Activated CD8-positive, alpha-beta T cell treated with anti-CD3 and anti-CD28 coated beads for 36 hours (primary cell): ENCODE results near the gene AP4M1. TPM values are rescaled to one million over a fixed set of nuclear protein-coding genes. Genes with fewer than 3 reads are reported as not detected.

Source experiments
- ATAC-seq: fragments of 200-7000 bp; cut with Tn5 transposase; one replicate; pipeline ENCODE4 v1.10.0; 2021; ENCODE audit warnings: mild to moderate bottlenecking, moderate library complexity
- CTCF ChIA-PET: fragments of 350-600 bp; sonication (Branson Sonifier 250); formaldehyde crosslinking; loops from one replicate; lab custom pipeline; 2021; ENCODE audit warnings: antibody characterized with exemption; lab: Charles Lee
- POLR2A ChIA-PET: fragments of 350-600 bp; sonication (Branson Sonifier 250); formaldehyde crosslinking; loops from one replicate; lab custom pipeline; 2021; ENCODE audit warnings: antibody characterized with exemption; lab: Charles Lee
- DNase-seq: peaks from one replicate; pipeline ENCODE4 v3.0.0-alpha.2; 2020
- H3K27ac Mint-ChIP-seq: one replicate; pipeline ENCODE4 v1.8.0; 2021; ENCODE audit warnings: mild to moderate bottlenecking, mixed read lengths
- H3K27me3 Mint-ChIP-seq: one replicate; pipeline ENCODE4 v1.8.0; 2021; ENCODE audit warnings: mixed read lengths
- H3K36me3 Mint-ChIP-seq: one replicate; pipeline ENCODE4 v1.8.0; 2021; ENCODE audit warnings: low read depth, mixed read lengths
- H3K4me1 Mint-ChIP-seq: one replicate; pipeline ENCODE4 v1.8.0; 2021; ENCODE audit warnings: low read depth, mixed read lengths
- H3K4me3 Mint-ChIP-seq: one replicate; pipeline ENCODE4 v1.8.0; 2021; ENCODE audit warnings: mild to moderate bottlenecking, moderate library complexity, mixed read lengths
- H3K9me3 Mint-ChIP-seq: one replicate; pipeline ENCODE4 v1.8.0; 2021; ENCODE audit warnings: mixed read lengths
- intact Hi-C: fragments of 100-400 bp; cut with micrococcal nuclease; formaldehyde crosslinking; loops from one replicate; pipeline ENCODE4 v1.10.0; 2022
- total RNA-seq, 2 experiments: library from RNA; stranded (reverse); gene quantifications; one replicate each; pipeline ENCODE4 v1.2.3, GENCODE V29; 2021
- TF ChIP-seq, protein P1 (sequence below): fragments of 200-600 bp; IDR thresholded peaks from one replicate; pipeline ENCODE4 v1.8.0; 2022; ENCODE audit warnings: antibody characterized with exemption, mild to moderate bottlenecking

AP4M1 gene
- total RNA-seq, 2 experiments from 2014 or later, result 9.8 to 10.9 TPM

DNA sequence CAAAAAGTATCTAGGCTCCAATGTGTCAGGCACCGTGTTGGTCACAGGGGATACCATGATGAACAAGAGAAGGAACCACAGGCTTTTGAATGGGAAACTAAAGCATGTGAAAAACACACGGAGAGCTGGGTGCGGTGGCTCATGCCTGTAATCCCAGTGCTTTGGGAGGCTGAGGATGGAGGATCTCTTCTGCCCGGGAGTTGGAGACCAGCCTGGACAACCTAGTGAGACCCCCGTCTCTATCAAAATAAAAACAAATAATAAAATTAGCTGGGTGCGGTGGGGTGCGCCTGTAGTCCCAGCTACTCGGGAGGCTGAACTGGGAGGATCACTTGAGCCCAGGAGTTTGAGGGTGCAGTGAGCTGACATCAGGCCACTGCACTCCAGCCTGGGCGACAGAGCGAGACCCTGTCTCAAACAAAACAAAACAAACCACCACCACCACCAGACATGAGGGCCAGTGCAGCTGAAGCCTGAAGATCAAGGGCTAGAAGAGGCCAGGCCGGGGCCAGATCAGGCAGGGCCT is 13.3 kb upstream of the AP4M1 start:
- DNase-seq (no peak), ATAC-seq (peak; percentile 1)
- Mint-ChIP-seq H3K4me1 (peaks cover 25% of the 10 kb centered on the region), H3K36me3 (peaks cover 26% of the 10 kb centered on the region), H3K4me3 (peak overlapping the region; percentile 95), H3K27me3 (no peaks in the 10 kb centered on the region), H3K9me3 (no peaks in the 10 kb centered on the region), H3K27ac (peak overlapping the region; percentile 97)
- TF ChIP-seq, protein P1, sequence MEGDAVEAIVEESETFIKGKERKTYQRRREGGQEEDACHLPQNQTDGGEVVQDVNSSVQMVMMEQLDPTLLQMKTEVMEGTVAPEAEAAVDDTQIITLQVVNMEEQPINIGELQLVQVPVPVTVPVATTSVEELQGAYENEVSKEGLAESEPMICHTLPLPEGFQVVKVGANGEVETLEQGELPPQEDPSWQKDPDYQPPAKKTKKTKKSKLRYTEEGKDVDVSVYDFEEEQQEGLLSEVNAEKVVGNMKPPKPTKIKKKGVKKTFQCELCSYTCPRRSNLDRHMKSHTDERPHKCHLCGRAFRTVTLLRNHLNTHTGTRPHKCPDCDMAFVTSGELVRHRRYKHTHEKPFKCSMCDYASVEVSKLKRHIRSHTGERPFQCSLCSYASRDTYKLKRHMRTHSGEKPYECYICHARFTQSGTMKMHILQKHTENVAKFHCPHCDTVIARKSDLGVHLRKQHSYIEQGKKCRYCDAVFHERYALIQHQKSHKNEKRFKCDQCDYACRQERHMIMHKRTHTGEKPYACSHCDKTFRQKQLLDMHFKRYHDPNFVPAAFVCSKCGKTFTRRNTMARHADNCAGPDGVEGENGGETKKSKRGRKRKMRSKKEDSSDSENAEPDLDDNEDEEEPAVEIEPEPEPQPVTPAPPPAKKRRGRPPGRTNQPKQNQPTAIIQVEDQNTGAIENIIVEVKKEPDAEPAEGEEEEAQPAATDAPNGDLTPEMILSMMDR, result no peak
- intact Hi-C loops, result loop anchor here (10.0 kb wide), 1 partner anchor 173 kb away; the partner anchor contains the start of gene TRIM4
- CTCF ChIA-PET, result interaction anchor here (1.0 kb wide), 1 partner anchor 42 kb away, joined by 3 read pairs; no protein-coding TSS in a partner anchor
- POLR2A ChIA-PET, result interaction anchor here (0.7 to 6.7 kb wide), 4 partner anchors 9 to 39 kb away, joined by 3 to 187 read pairs (median 6); partner anchors contain the start of genes AP4M1, MBLAC1 and MCM7

DNA sequence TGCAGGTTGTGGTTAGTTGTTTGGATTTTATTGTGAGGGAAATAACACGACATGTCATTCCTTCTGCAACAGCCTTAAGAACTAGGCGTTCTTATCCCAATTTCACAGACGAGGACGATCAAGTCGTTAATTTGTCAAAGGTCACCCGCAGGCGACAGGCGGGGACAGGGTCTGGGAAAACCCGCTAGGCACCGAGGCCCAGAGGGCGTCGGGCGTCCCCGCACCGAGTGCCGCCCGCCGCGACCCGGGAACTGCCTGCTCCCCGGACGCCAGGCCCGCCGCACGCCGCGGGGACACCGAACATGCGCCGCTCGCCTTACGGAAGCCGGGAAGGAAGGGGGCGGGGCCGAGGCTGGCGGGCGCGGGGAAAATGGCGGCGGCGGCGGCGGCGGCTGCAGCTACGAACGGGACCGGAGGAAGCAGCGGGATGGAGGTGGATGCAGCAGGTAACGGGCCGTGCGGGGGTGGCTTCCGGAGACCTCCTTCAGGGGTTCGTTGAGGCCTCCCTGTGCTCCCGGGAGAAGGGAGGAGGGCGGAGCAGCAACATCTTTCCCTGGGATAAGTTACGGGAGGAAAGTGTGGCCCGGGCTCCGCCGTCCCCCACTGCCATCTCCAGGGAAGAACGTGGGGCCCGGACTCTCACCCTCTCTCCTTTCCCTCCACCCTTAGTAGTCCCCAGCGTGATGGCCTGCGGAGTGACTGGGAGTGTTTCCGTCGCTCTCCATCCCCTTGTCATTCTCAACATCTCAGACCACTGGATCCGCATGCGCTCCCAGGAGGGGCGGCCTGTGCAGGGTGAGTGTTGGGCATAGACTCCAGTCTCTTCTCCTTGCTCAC is 12.6 kb upstream of the AP4M1 start, which contains the start of gene COPS6:
Gene COPS6, plus strand, starts transcription at position 349 of the 837 bp plus-strand sequence. Its CDS starts 22 bp downstream, at position 371.
- TF ChIP-seq, protein P1, result no peak
- no peaks in the 10 kb centered on the region for H3K27me3 Mint-ChIP-seq
- intact Hi-C loops, result loop anchor here (10.0 kb wide), 1 partner anchor 174 kb away; the partner anchor contains the start of gene TRIM4
- ChIA-PET CTCF (interaction anchor here (1.0 kb wide), 1 partner anchor 42 kb away, joined by 3 read pairs; no protein-coding TSS in a partner anchor), POLR2A (interaction anchor here (1.0 to 6.7 kb wide), 3 partner anchors 8 to 38 kb away, joined by 5 to 187 read pairs (median 7); partner anchors contain the start of genes AP4M1, MBLAC1 and MCM7)
- peak within 1 kb of the TSS; percentile 95 for H3K4me3 Mint-ChIP-seq
- H3K27ac Mint-ChIP-seq, result peak within 1 kb of the TSS; percentile 97
- ATAC-seq (peak; percentile 72), DNase-seq (peak; percentile 88)
- peaks cover 25% of the 10 kb centered on the region for H3K4me1 Mint-ChIP-seq
- no peaks in the 10 kb centered on the region for H3K9me3 Mint-ChIP-seq
- peaks cover 33% of the 10 kb centered on the region for H3K36me3 Mint-ChIP-seq

DNA sequence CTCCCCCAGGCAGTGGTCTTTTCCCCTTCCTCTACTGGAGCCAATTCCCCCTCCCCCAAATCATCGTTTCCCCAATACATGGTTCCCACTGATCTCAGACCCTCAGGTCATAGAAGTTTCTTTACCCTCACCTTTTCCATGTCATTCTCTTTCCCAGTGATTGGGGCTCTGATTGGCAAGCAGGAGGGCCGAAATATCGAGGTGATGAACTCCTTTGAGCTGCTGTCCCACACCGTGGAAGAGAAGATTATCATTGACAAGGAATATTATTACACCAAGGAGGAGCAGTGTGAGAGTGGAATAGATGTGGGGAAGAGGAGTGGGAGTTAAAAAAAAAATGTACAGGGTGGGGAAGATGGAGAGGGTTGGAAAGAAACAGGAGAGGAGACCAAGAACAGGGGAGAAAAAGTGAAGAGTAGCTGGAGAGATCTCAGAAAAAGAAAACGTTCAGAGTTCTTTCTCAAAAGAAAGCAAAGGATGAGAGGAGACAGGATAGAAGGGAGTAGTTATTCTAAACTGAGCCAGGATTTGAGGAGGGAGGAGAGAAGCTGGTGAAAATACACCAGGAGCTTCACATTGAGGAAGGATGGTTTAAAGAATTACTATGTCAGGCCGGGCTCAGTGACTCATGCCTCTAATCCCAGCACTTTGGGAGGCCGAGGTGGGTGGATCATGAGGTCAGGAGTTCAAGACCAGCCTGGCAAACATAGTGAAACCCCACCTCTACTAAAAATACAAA is 11.8 kb upstream of the AP4M1 start:
- no peaks in the 10 kb centered on the region for H3K9me3 Mint-ChIP-seq
- TF ChIP-seq, protein P1, result no peak
- DNase-seq (peak; percentile 45), ATAC-seq (no peak)
- intact Hi-C loops, result loop anchor here (10.0 kb wide), 1 partner anchor 175 kb away; the partner anchor contains the start of gene TRIM4
- POLR2A ChIA-PET, result interaction anchor here (0.5 to 6.7 kb wide), 9 partner anchors 8 to 183 kb away, joined by 3 to 187 read pairs (median 3); partner anchors contain the start of genes AP4M1, CNPY4 and MCM7
- CTCF ChIA-PET, result interaction anchor here (0.7 to 1.8 kb wide), 4 partner anchors 11 to 176 kb away, joined by 3 to 10 read pairs (median 3); partner anchors contain the start of genes AP4M1 and MCM7
- H3K27ac Mint-ChIP-seq, result peak overlapping the region; percentile 97
- peaks cover 25% of the 10 kb centered on the region for H3K4me1 Mint-ChIP-seq
- peaks cover 37% of the 10 kb centered on the region for H3K36me3 Mint-ChIP-seq
- no peaks in the 10 kb centered on the region for H3K27me3 Mint-ChIP-seq
- H3K4me3 Mint-ChIP-seq, result peak overlapping the region; percentile 95

DNA sequence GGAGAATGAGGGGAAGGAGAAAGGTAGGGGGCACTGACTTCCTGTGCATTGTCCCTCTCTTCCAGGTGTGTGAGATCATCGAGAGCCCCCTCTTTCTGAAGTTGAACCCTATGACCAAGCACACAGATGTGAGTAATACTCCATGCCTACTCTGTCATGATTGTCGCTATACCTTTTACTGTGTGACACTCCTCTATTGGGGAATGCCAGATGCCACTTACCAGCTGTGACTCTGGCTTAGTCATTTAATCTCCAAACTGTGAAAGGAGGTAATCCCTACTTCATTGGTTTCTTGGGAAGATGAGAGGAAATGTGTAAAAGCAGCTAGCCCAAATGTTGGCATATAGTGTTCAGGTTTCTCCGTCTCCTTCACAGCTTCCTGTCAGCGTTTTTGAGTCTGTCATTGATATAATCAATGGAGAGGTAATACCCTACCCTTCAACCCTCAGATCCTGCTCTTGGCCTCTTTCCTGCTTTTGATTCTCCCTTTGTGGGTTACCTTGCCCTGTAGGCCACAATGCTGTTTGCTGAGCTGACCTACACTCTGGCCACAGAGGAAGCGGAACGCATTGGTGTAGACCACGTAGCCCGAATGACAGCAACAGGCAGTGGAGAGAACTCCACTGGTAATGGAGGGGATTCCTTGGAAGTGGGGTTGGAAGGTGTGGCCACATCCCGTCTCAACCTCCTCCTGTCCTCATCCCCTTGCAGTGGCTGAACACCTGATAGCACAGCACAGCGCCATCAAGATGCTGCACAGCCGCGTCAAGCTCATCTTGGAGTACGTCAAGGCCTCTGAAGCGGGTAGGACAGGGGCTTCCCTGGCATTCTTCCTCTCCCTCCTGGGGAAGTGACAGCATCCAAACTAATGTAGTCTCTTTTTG is 10.7 kb upstream of the AP4M1 start:
- peak overlapping the region; percentile 97 for H3K27ac Mint-ChIP-seq
- peaks cover 46% of the 10 kb centered on the region for H3K36me3 Mint-ChIP-seq
- peaks cover 33% of the 10 kb centered on the region for H3K4me1 Mint-ChIP-seq

More for the DNA sequence above, 10.7 kb upstream of the AP4M1 start:
- intact Hi-C loops, result no loop called here
- no peaks in the 10 kb centered on the region for H3K27me3 Mint-ChIP-seq
- TF ChIP-seq, protein P1, result no peak
- H3K4me3 Mint-ChIP-seq, result peak overlapping the region; percentile 20
- ATAC-seq (no peak), DNase-seq (no peak)
- POLR2A ChIA-PET, result interaction anchor here (0.5 to 6.7 kb wide), 10 partner anchors 9 to 482 kb away, joined by 3 to 187 read pairs (median 4); partner anchors contain the start of genes AP4M1, CNPY4, MBLAC1 and MCM7
- no peaks in the 10 kb centered on the region for H3K9me3 Mint-ChIP-seq
- CTCF ChIA-PET, result interaction anchor here (1.1 to 1.8 kb wide), 2 partner anchors 9 to 177 kb away, joined by 3 to 10 read pairs; partner anchors contain the start of genes AP4M1 and MCM7
